ENCODE results near the gene NAA80.

Gene NAA80

GRCh38 chr3:50254577-50255250 lies 44.5 kb downstream of the NAA80 start:
- DNase-seq: no peak

DNA sequence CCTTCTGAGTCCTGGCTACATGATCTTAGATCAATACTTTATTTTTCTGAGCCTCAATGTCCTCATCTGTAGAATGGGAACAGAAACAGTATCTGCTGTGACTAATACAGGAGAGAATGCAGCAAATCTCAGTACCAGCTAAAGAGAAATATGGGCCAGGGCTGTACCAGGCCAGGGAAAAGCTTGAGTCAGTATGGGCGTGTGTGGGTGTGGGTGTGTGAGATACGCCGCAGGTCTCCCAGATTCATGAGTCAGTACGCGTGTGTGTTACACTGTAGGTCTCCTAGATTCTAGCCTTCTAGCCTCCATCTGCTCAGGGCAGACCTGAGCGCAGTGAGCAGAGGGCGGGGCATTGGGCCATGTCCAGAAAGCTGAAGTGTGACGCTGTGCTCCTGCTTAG lies 48.0 kb downstream of the NAA80 start:
- no peak for DNase-seq

DNA sequence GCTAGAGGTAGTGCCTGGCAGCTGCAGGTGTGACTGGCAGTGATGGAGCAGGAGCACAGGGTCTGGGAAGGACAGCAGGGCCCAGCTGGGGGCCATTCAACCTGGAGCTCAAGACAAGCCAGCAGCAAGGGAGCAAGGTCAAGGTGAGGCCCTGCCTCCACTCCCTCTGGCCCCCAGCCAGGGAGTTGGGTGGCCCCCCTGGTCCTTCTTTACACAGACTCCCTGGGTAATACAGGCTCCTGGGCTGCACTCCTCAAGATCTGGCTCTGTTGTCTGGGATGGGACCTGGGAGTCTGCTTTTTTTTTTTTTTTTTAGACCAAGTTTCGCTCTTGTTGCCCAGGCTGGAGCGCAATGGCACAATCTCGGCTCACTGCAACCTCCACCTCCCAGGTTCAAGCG lies 48.7 kb downstream of the NAA80 start:
- no peak for DNase-seq

DNA sequence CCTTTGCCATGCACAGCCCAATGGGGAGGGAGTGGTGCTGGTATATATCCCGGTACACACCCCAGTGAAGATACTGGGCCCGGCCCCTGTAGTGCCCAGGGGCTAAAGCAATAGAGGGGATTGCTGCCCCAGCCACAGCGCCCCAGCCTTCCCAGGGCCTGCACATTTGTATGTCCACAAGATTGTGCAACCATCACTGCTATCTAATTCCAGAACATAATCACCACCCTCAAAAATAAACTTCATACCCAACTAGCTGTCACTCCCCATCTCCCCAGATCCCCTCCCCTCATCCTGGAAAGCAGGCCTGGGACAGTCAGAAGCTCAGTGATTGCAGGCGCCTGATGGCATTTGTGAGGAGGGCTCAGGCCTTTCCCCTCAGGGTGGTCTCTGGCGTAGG lies 49.7 kb downstream of the NAA80 start:
- DNase-seq: no peak

DNA sequence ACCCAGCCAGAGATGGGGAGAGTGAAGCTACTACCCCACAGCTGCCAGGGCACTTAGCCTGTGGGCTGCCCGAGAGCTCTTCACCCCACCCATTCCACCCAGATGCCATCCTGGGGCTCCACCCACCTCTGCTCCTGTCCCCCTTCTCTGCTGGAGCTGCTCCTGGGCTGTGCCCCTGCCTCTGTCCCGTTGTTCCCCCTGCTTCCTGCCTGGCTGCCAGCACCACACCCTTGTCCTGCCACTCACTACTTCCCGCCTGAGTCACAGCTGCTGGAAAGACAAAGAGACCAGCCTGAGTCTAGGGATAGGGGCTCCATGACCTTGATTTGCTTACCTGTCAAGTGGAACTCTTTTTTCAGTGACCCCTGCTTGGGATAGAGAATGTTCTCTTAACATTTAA lies 50.8 kb downstream of the NAA80 start:
- DNase-seq: no peak

GRCh38 chr3:50246517-50246954 lies 52.7 kb downstream of the NAA80 start:
- peak; percentile 76 for DNase-seq

Data from activated T-cell treated with anti-CD3 and anti-CD28 coated beads, Interleukin-2, amount 50 U/mL, for 1 hour (primary cell).